GM19351 (cell line): ENCODE measurements around the gene OR1L8.

Source experiments
- ATAC-seq: cut with Tn5 transposase; IDR thresholded peaks from one replicate; pipeline ENCODE4 v1.9.1; 2021; ENCODE audit warnings: mild to moderate bottlenecking, moderate library complexity; ENCODE audit not compliant: unreplicated experiment

The OR1L8 gene

DNA sequence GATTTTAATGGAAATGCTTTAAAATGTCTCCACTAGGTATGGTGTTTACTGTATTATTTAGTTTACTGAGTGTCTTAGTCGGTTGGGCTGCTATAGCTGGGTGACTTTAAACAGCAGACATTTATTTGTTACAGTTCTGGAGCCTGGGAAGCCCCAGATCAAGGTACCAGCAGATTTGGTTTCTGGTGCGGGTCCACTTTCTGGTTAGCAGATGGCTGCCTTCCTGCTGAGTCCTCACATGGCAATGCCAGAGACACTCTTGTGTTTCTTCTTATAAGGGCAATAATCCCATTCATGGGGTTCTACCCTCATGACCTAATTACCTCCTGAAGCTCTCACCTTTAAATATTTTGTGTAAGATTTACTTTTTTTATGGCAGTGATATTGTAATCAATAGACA lies 65.0 kb downstream of the OR1L8 start:
- ATAC-seq = no peak
